ENCODE data around the gene LAIR2.
"Not testable (repeated sequence)": the region's sequence is repeated elsewhere in the genome, so short reads cannot be mapped to it uniquely, and the experiment has no call there.

The LAIR2 gene

GRCh38 chr19:54493967-54494585, 8.6 kb upstream of the LAIR2 start:
- no peak for TF ChIP-seq CTCF (IDR thresholded peaks at IDR 0.05; ENCODE audit: low read depth, low read length, missing control alignments)
- H3K4me3 ChIP-seq (replicated peaks; ENCODE audit: low read depth, low read length) = no peak overlapping the region

GRCh38 chr19:54495284-54495683, 7.3 kb upstream of the LAIR2 start:
- DNase-seq (ENCODE audit: extremely low read depth, low read depth) = not testable (repeated sequence)

More at GRCh38 chr19:54493967-54494585, 8.6 kb upstream of the LAIR2 start:
- DNase-seq (ENCODE audit: extremely low read depth, low read depth) = no peak

GRCh38 chr19:54497747-54498450, 4.7 kb upstream of the LAIR2 start:
- not testable (repeated sequence) for H3K4me3 ChIP-seq (replicated peaks; ENCODE audit: low read depth, low read length); DNase-seq (ENCODE audit: extremely low read depth, low read depth)

More at GRCh38 chr19:54495284-54495683, 7.3 kb upstream of the LAIR2 start:
- not testable (repeated sequence) for H3K4me3 ChIP-seq (replicated peaks; ENCODE audit: low read depth, low read length)

- not testable (repeated sequence) for DNase-seq (ENCODE audit: extremely low read depth, low read depth); H3K4me3 ChIP-seq (replicated peaks; ENCODE audit: low read depth, low read length)
Observed at GRCh38 chr19:54498451-54498772, 4.2 kb upstream of the LAIR2 start.

- not testable (repeated sequence) for DNase-seq (ENCODE audit: extremely low read depth, low read depth); H3K4me3 ChIP-seq (replicated peaks; ENCODE audit: low read depth, low read length)
Observed at GRCh38 chr19:54505542-54505941, 2.9 kb downstream of the LAIR2 start.

GRCh38 chr19:54506079-54506478, 3.4 kb downstream of the LAIR2 start:
- TF ChIP-seq CTCF (IDR thresholded peaks at IDR 0.05; ENCODE audit: low read depth, low read length, missing control alignments) = no peak
- DNase-seq (ENCODE audit: extremely low read depth, low read depth) = no peak
- H3K4me3 ChIP-seq (replicated peaks; ENCODE audit: low read depth, low read length) = no peak overlapping the region

GRCh38 chr19:54507038-54507717, 4.5 kb downstream of the LAIR2 start:
- DNase-seq (ENCODE audit: extremely low read depth, low read depth); H3K4me3 ChIP-seq (replicated peaks; ENCODE audit: low read depth, low read length): not testable (repeated sequence)

GRCh38 chr19:54507824-54508223, 5.2 kb downstream of the LAIR2 start:
- no peak for TF ChIP-seq CTCF (IDR thresholded peaks at IDR 0.05; ENCODE audit: low read depth, low read length, missing control alignments)
- DNase-seq (ENCODE audit: extremely low read depth, low read depth) = no peak
- H3K4me3 ChIP-seq (replicated peaks; ENCODE audit: low read depth, low read length) = no peak overlapping the region

- H3K4me3 ChIP-seq (replicated peaks; ENCODE audit: low read depth, low read length); DNase-seq (ENCODE audit: extremely low read depth, low read depth): not testable (repeated sequence)
Observed at GRCh38 chr19:54508487-54508886, 5.9 kb downstream of the LAIR2 start.

GRCh38 chr19:54509200-54509940, 6.7 kb downstream of the LAIR2 start:
- not testable (repeated sequence) for DNase-seq (ENCODE audit: extremely low read depth, low read depth); H3K4me3 ChIP-seq (replicated peaks; ENCODE audit: low read depth, low read length)

All from HFF-Myc (cell line).